Hepatocyte (in vitro differentiated cells): Measurements from ENCODE around the gene TBC1D22B. TPM values are rescaled to one million over a fixed set of nuclear protein-coding genes. Genes with fewer than 3 reads are reported as not detected.

Experiments
- DNase-seq: peaks from one replicate; pipeline ENCODE4 v3.0.0-alpha.2; 2016; ENCODE audit warnings: low spot score
- H2AFZ ChIP-seq: fragments of 200-600 bp; sonication (generic); 2 replicates; pipeline ENCODE4 v1.6.0; 2016; ENCODE audit warnings: antibody characterized with exemption, mild to moderate bottlenecking
- H3K27ac ChIP-seq: fragments of 200-600 bp; sonication (generic); 2 replicates; pipeline ENCODE4 v1.5.1; 2016; ENCODE audit warnings: mild to moderate bottlenecking
- H3K27me3 ChIP-seq: fragments of 200-600 bp; sonication (generic); 2 replicates; pipeline ENCODE4 v1.6.1; 2016
- H3K36me3 ChIP-seq: fragments of 200-600 bp; sonication (generic); replicated peaks from 2 replicates; pipeline ENCODE4 v1.5.1; 2016; ENCODE audit warnings: low read depth; ENCODE audit not compliant: insufficient read depth
- H3K4me1 ChIP-seq: fragments of 200-600 bp; sonication (generic); 2 replicates; pipeline ENCODE4 v1.5.1; 2016; ENCODE audit warnings: mild to moderate bottlenecking, moderate library complexity; ENCODE audit not compliant: insufficient read depth
- H3K4me2 ChIP-seq: fragments of 200-600 bp; sonication (generic); 2 replicates; pipeline ENCODE4 v1.6.0; 2016
- H3K4me3 ChIP-seq: fragments of 200-600 bp; sonication (generic); 2 replicates; pipeline ENCODE4 v1.5.1; 2016; ENCODE audit warnings: mild to moderate bottlenecking
- H3K79me2 ChIP-seq: fragments of 200-600 bp; sonication (generic); 2 replicates; pipeline ENCODE4 v1.6.0; 2017; ENCODE audit warnings: mild to moderate bottlenecking
- H3K9me2 ChIP-seq: fragments of 200-600 bp; sonication (generic); replicated peaks from 2 replicates; pipeline ENCODE4 v1.6.0; 2017; ENCODE audit warnings: mild to moderate bottlenecking; ENCODE audit not compliant: insufficient read depth
- H3K9me3 ChIP-seq: fragments of 200-600 bp; sonication (generic); 2 replicates; pipeline ENCODE4 v1.5.1; 2016; ENCODE audit warnings: low read depth, mild to moderate bottlenecking
- H4K20me1 ChIP-seq: fragments of 200-600 bp; sonication (generic); 2 replicates; pipeline ENCODE4 v1.6.0; 2016; ENCODE audit warnings: mild to moderate bottlenecking; ENCODE audit not compliant: insufficient read depth, poor library complexity, severe bottlenecking
- CTCF ChIP-seq: fragments of 200-600 bp; sonication (generic); IDR thresholded peaks from 2 replicates; pipeline ENCODE4 v1.5.1; 2016; ENCODE audit warnings: antibody characterized with exemption, mild to moderate bottlenecking; ENCODE audit not compliant: poor library complexity
- EZH2 ChIP-seq: fragments of 200-600 bp; sonication (generic); IDR thresholded peaks from 2 replicates; pipeline ENCODE4 v1.6.1; 2016; ENCODE audit warnings: antibody characterized with exemption, mild to moderate bottlenecking, borderline replicate concordance
- EZH2phosphoT487 ChIP-seq: fragments of 200-600 bp; sonication (generic); IDR thresholded peaks from one replicate; pipeline ENCODE4 v1.6.1; 2018; ENCODE audit warnings: antibody characterized with exemption, mild to moderate bottlenecking, low read depth, moderate library complexity; ENCODE audit not compliant: unreplicated experiment, severe bottlenecking
- WGBS: methylation state at CpG from one replicate; pipeline ENCODE4 v1.1.6; 2016; ENCODE audit warnings: low lambda C conversion rate; ENCODE audit errors: missing lambda C conversion rate; 5-methylcytosine and 5-hydroxymethylcytosine counted together
- polyA plus RNA-seq: library from polyadenylated mRNA; unstranded; fragments of >200 nt; fragmentation: Nextera tagmentation; extraction: Ambion mirVana; gene quantifications from 2 replicates; pipeline ENCODE4 v1.2.1, GENCODE V29; 2016
- total RNA-seq: library from RNA; depleted of rRNA; stranded (reverse); fragments of >200 nt; gene quantifications from 2 replicates; pipeline ENCODE4 v1.2.3, GENCODE V29; 2014

Gene TBC1D22B
- total and polyA plus RNA-seq, 2 experiments from 2014 or later: 5.2 to 8.2 TPM

DNA sequence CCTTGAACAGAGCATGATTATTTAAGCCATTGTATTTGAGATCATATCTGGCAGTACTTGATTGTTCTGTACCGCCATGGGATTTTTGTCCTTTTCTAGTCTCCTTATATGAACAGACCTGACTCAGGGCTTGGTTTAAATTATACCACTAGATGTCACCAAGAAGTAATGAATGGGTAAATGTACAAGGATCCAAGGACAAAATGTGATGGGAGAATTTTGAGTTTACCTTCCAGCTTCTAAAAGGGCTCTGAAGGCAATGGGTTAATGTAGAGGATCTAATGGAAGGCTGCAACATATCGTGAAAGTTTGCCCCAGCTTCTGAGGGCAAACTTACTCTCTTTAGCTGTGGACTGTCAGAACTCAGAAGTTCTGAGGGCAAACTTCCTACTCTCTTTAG, 108.2 kb downstream of the TBC1D22B start:
- no peaks in the 10 kb centered on the region for H3K79me2 ChIP-seq
- H2AFZ ChIP-seq: no peak overlapping the region
- H4K20me1 ChIP-seq: no peaks in the 10 kb centered on the region
- H3K4me3 ChIP-seq: no peak overlapping the region
- no peaks in the 10 kb centered on the region for H3K9me2 ChIP-seq
- H3K27me3 ChIP-seq: no peaks in the 10 kb centered on the region
- 48% methylated on average over 2 of the region's 2 CpGs for WGBS
- no peak for DNase-seq
- H3K4me1 ChIP-seq: no peaks in the 10 kb centered on the region
- H3K27ac ChIP-seq: no peak overlapping the region
- H3K36me3 ChIP-seq: no peaks in the 10 kb centered on the region
- no peaks in the 10 kb centered on the region for H3K9me3 ChIP-seq
- no peak for TF ChIP-seq EZH2phosphoT487
- no peak for TF ChIP-seq EZH2
- peak; percentile 41 for TF ChIP-seq CTCF
- no peak overlapping the region for H3K4me2 ChIP-seq

DNA sequence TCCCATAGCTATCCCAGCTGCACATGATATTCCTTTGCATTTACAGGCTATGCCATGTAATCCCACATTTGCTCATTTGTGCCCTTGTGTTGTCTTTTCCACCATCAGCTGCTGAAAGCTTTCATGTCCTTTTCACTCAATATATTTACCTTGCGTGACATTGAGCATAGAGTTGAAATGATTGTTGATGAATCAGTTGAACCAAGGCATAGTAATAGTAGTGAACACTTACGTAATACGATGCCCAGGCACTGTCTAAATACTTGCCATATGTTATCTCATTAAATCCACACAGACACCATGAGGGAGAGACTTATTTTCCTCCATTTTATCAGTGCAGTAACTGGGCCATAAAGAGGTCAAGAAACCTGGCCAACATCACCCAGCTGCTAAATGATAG, 109.3 kb downstream of the TBC1D22B start:
- Histone ChIP-seq H3K27me3 (no peaks in the 10 kb centered on the region), H3K79me2 (no peaks in the 10 kb centered on the region)
- no peak for DNase-seq

GRCh38 chr6:37368961-37369320, 111.4 kb downstream of the TBC1D22B start:
- DNase-seq: no peak

More for the DNA sequence above, 109.3 kb downstream of the TBC1D22B start:
- TF ChIP-seq EZH2: no peak
- TF ChIP-seq CTCF: no peak
- TF ChIP-seq EZH2phosphoT487: no peak
- H4K20me1 ChIP-seq: no peaks in the 10 kb centered on the region
- WGBS: 84% methylated on average over 3 of the region's 3 CpGs
- no peaks in the 10 kb centered on the region for H3K4me1 ChIP-seq
- no peak overlapping the region for H3K4me2 ChIP-seq
- H2AFZ ChIP-seq: no peak overlapping the region
- H3K27ac ChIP-seq: no peak overlapping the region
- no peaks in the 10 kb centered on the region for H3K9me3 ChIP-seq
- no peaks in the 10 kb centered on the region for H3K36me3 ChIP-seq
- no peaks in the 10 kb centered on the region for H3K9me2 ChIP-seq
- no peak overlapping the region for H3K4me3 ChIP-seq

More at GRCh38 chr6:37368961-37369320, 111.4 kb downstream of the TBC1D22B start:
- 100% methylated on average over 1 of the region's 1 CpG for WGBS
- Histone ChIP-seq H4K20me1 (no peaks in the 10 kb centered on the region), H3K9me2 (no peaks in the 10 kb centered on the region), H2AFZ (no peak overlapping the region), H3K4me3 (no peak overlapping the region), H3K79me2 (no peaks in the 10 kb centered on the region), H3K36me3 (no peaks in the 10 kb centered on the region), H3K4me2 (no peak overlapping the region), H3K27ac (no peak overlapping the region), H3K9me3 (no peaks in the 10 kb centered on the region), H3K4me1 (no peaks in the 10 kb centered on the region), H3K27me3 (no peaks in the 10 kb centered on the region)
- TF ChIP-seq CTCF (no peak), EZH2 (no peak), EZH2phosphoT487 (no peak)
